HCT116 (cell line): ENCODE data around the gene RAB11A. TPM values are rescaled to one million over a fixed set of nuclear protein-coding genes. Genes with fewer than 3 reads are reported as not detected.

ENCODE experiments used
- ATAC-seq: fragments of 200-7000 bp; cut with Tn5 transposase; 2 replicates; pipeline ENCODE4 v1.9.1; 2020; ENCODE audit warnings: mild to moderate bottlenecking, moderate library complexity
- BruUV-seq: library from RNA; stranded (reverse); fragments of 400-500 nt; replicated peaks from 2 replicates; lab custom pipeline; 2021; lab: Mats Ljungman, UMichigan
- CTCF ChIA-PET: fragments of 300-600 bp; sonication (Branson Sonifier 250); formaldehyde crosslinking; loops from one replicate; lab custom pipeline; 2021; ENCODE audit warnings: antibody characterized with exemption; lab: Charles Lee
- POLR2A ChIA-PET: fragments of 300-600, 350-600 bp; sonication (Branson Sonifier 250); formaldehyde crosslinking; loops from one replicate; lab custom pipeline; 2021; ENCODE audit warnings: antibody characterized with exemption; lab: Charles Lee
- RAD21 ChIA-PET, 2 experiments: fragments of 300-600 bp; sonication (Branson Sonifier 250); formaldehyde crosslinking; loops; one replicate each; lab custom pipeline; 2023; ENCODE audit warnings: low total read pairs in 2 of 2; ENCODE audit not compliant: uncharacterized antibody in 2 of 2, unreplicated experiment in 2 of 2, low non-redundant PET in 1 of 2; lab: Charles Lee
- DNase-seq: peaks from one replicate; pipeline ENCODE4 v3.0.0-alpha.2; 2010; ENCODE audit warnings: low read depth, low spot score
- H2AFZ ChIP-seq: fragments of 200-600 bp; shearing (Covaris generic), sonication (generic); 2 replicates; pipeline ENCODE4 v1.6.1; 2017; ENCODE audit warnings: low read depth, mixed run types, mixed read lengths, antibody characterized with exemption, low read length; ENCODE audit not compliant: poor library complexity, severe bottlenecking
- H3K27ac ChIP-seq: 2 replicates; pipeline ENCODE4 v1.5.1; 2012; ENCODE audit warnings: low read depth, low read length
- H3K27me3 ChIP-seq: fragments of 200-600 bp; sonication (generic); 2 replicates; pipeline ENCODE4 v1.6.1; 2016; ENCODE audit warnings: mixed run types, low read length, mixed read lengths; ENCODE audit not compliant: insufficient read depth
- H3K36me3 ChIP-seq, 2 experiments: fragments of 200-500 bp in 1 of 2; fragments of 200-600 bp in 1 of 2; sonication (Bioruptor generic) in 1 of 2; sonication (generic) in 1 of 2; 2 replicates each; pipeline versions ENCODE4 v1.5.1 to v1.6.1; 2014 to 2016; ENCODE audit warnings: low read length in 2 of 2, inconsistent platforms in 1 of 2, mixed read lengths in 1 of 2, mixed run types in 1 of 2; ENCODE audit not compliant: insufficient read depth in 2 of 2, control insufficient read depth in 1 of 2
- H3K4me1 ChIP-seq, 2 experiments: fragments of 200-600 bp in 1 of 2; sonication (generic) in 1 of 2; 2 replicates each; pipeline versions ENCODE4 v1.5.1 to v1.6.1; 2012 to 2017; ENCODE audit warnings: low read length in 2 of 2, inconsistent platforms in 1 of 2, mild to moderate bottlenecking in 1 of 2, mixed read lengths in 1 of 2, mixed run types in 1 of 2, moderate library complexity in 1 of 2; ENCODE audit not compliant: insufficient read depth in 2 of 2, control insufficient read depth in 1 of 2
- H3K4me2 ChIP-seq: fragments of 200-600 bp; sonication (generic); 2 replicates; pipeline ENCODE4 v1.6.1; 2017; ENCODE audit warnings: mixed run types, low read length, mixed read lengths
- H3K4me3 ChIP-seq, 2 experiments: fragments of 200-600 bp in 1 of 2; sonication (generic) in 1 of 2; replicated peaks in 1 of 2; 2 replicates each; pipeline ENCODE4 v1.5.1; 2011 to 2016; ENCODE audit warnings: low read length in 2 of 2, control low read depth in 1 of 2, low read depth in 1 of 2, mild to moderate bottlenecking in 1 of 2, mixed read lengths in 1 of 2, mixed run types in 1 of 2
- H3K79me2 ChIP-seq: fragments of 200-600 bp; sonication (generic); 2 replicates; pipeline ENCODE4 v1.6.1; 2017; ENCODE audit warnings: mild to moderate bottlenecking, mixed run types, low read length, moderate library complexity, mixed read lengths; ENCODE audit not compliant: insufficient read depth
- H3K9ac ChIP-seq: fragments of 200-600 bp; sonication (generic); 2 replicates; pipeline ENCODE4 v1.6.1; 2016; ENCODE audit warnings: low read length, mixed read lengths
- H3K9me2 ChIP-seq: fragments of 200-600 bp; sonication (generic), shearing (Covaris generic); 2 replicates; pipeline ENCODE4 v1.6.1; 2017; ENCODE audit warnings: mixed run types, mild to moderate bottlenecking, moderate library complexity; ENCODE audit not compliant: insufficient read depth
- H3K9me3 ChIP-seq, 2 experiments: fragments of 200-500 bp in 1 of 2; fragments of 200-600 bp in 1 of 2; sonication (Bioruptor generic) in 1 of 2; sonication (generic) in 1 of 2; 2 replicates each; pipeline ENCODE4 v1.6.1; 2014 to 2017; ENCODE audit warnings: low read length in 2 of 2, mixed read lengths in 2 of 2, inconsistent platforms in 1 of 2, low read depth in 1 of 2, mild to moderate bottlenecking in 1 of 2, mixed run types in 1 of 2, moderate library complexity in 1 of 2; ENCODE audit not compliant: control insufficient read depth in 1 of 2, insufficient read depth in 1 of 2
- H4K20me1 ChIP-seq: fragments of 200-600 bp; sonication (generic), shearing (Covaris generic); 2 replicates; pipeline ENCODE4 v1.6.1; 2017; ENCODE audit warnings: mixed run types, mild to moderate bottlenecking, moderate library complexity; ENCODE audit not compliant: insufficient read depth
- ATF3 ChIP-seq: IDR thresholded peaks from 2 replicates; pipeline ENCODE4 v1.6.1; 2012
- CTCF ChIP-seq, 3 experiments: fragments of 200-600 bp in 1 of 3; sonication (generic) in 1 of 3; IDR thresholded peaks in 2 of 3; conservative IDR thresholded peaks in 1 of 3; 2 replicates each; pipeline ENCODE4 v1.5.1; 2012 to 2017; ENCODE audit warnings: low read depth in 2 of 3, low read length in 2 of 3, antibody characterized with exemption in 1 of 3, borderline replicate concordance in 1 of 3, control low read depth in 1 of 3, mild to moderate bottlenecking in 1 of 3, mixed read lengths in 1 of 3, mixed run types in 1 of 3, moderate library complexity in 1 of 3; ENCODE audit not compliant: insufficient read depth in 1 of 3
- RAD21 ChIP-seq: IDR thresholded peaks from 2 replicates; pipeline ENCODE4 v1.6.1; 2012; ENCODE audit warnings: low read depth, mild to moderate bottlenecking
- SRF ChIP-seq: IDR thresholded peaks from 2 replicates; pipeline ENCODE4 v1.6.1; 2012; ENCODE audit warnings: low read depth
- ZBTB33 ChIP-seq: IDR thresholded peaks from 2 replicates; pipeline ENCODE4 v1.6.1; 2011; ENCODE audit warnings: mild to moderate bottlenecking, low read length, moderate library complexity; ENCODE audit not compliant: insufficient replicate concordance; ENCODE audit errors: extremely low read depth
- intact Hi-C: fragments of 100-400 bp; cut with micrococcal nuclease; formaldehyde crosslinking; loops from 2 replicates; pipeline ENCODE4 v1.10.0; 2022
- total RNA-seq: library from RNA; stranded (reverse); gene quantifications from one replicate; pipeline ENCODE4 v1.2.1, GENCODE V29; 2021; ENCODE audit not compliant: unreplicated experiment

RAB11A gene
- total RNA-seq, 1 experiment from 2014 or later: 234 TPM

GRCh38 chr15:65856821-65857455, 12.4 kb upstream of the RAB11A start:
- Histone ChIP-seq H3K9me2 (no peaks in the 10 kb centered on the region), H3K36me3 (no peaks in the 10 kb centered on the region), H3K4me1 (no peaks in the 10 kb centered on the region), H3K4me2 (no peak overlapping the region), H2AFZ (peak overlapping the region; percentile 36), H3K27ac (no peak overlapping the region), H3K4me3 (no peak overlapping the region), H3K27me3 (no peaks in the 10 kb centered on the region), H3K9ac (no peak overlapping the region), H3K79me2 (no peaks in the 10 kb centered on the region), H3K9me3 (no peaks in the 10 kb centered on the region), H4K20me1 (no peaks in the 10 kb centered on the region)
- CTCF ChIA-PET: interaction anchor here (0.6 to 3.1 kb wide), 18 partner anchors 8 to 456 kb away, joined by 3 to 31 read pairs (median 4); partner anchors contain the start of gene RAB11A
- TF ChIP-seq ZBTB33: no peak
- peak; percentile 62; the same call in 1 of the 2 replicates for TF ChIP-seq SRF
- TF ChIP-seq ATF3: no peak
- peak; percentile 60 to 94 (median 92) for TF ChIP-seq CTCF (IDR thresholded peaks at IDR 0.05 in 2 of 3, conservative IDR thresholded peaks at IDR 0.05 in 1 of 3; ENCODE audit: borderline replicate concordance in 1 of 3, insufficient read depth in 1 of 3, low read depth in 2 of 3, low read length in 2 of 3)
- peak; percentile 40 for TF ChIP-seq RAD21
- RAD21 ChIA-PET: interaction anchor here in 1 of 2 experiments (0.6 kb wide), 1 partner anchor 24 kb away, joined by 3 read pairs; no protein-coding TSS in a partner anchor
- intact Hi-C loops: no loop called here
- DNase-seq (peak; percentile 59), ATAC-seq (peak; percentile 92)
- no TSS peak for BruUV-seq
- POLR2A ChIA-PET: interaction anchor here (1.3 kb wide), 1 partner anchor 24 kb away, joined by 3 read pairs; no protein-coding TSS in a partner anchor
